Hippocampal formation (tissue), 2 donors: ENCODE results near the gene EXT2.
A peak's percentile ranks its signal among the peaks of the same experiment; 100 is the strongest.

Source experiments
- DNase-seq, 2 donors: peaks; one replicate each; lab custom pipeline; 2025; lab: John Stamatoyannopoulos, UW

The EXT2 gene

GRCh38 chr11:44095506-44096359, at the start of gene EXT2:
TSS of gene EXT2 (plus strand) at chr11:44095678. CDS start at chr11:44107713, 12,035 bp downstream.
- peak; percentile 73 to 84 for DNase-seq

DNA sequence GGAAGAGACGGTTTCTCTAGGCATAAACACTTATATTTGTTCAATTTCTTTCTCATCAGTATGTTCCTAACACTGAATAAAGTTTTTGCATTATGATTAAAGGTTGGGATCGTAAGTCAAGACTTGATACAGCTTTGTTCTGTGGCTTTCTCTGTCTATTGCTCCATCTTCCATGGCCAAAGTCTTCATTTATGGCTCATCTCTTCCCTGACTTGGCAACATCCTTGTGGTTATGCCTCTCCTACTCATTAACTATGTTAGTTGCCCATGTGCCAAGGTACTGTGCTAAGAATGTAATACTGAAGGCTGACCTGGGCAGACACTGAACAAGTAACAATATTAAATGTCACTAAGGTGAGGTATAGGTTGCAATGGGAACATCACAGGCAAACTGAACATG, 49.3 kb upstream of the EXT2 start:
- DNase-seq = no peak

DNA sequence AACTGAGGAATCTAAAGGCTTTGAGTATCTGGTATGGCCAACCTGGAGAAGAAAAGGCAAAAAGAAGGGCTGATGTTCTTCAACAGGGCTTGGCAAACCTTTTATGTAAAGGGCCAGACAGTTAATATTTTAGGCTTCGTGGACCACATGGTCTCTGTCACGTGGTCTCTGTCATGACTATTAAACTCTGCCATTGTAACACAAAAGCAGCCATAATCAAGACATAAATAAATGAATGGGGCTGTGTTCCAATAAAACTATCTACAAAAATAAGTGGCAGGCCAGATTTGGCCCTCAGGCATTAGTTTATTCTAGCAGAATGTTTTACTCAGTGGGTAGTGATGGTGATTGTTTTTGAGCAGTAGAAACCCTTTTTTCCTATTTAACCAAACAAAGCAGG, 48.2 kb upstream of the EXT2 start:
- DNase-seq = no peak

DNA sequence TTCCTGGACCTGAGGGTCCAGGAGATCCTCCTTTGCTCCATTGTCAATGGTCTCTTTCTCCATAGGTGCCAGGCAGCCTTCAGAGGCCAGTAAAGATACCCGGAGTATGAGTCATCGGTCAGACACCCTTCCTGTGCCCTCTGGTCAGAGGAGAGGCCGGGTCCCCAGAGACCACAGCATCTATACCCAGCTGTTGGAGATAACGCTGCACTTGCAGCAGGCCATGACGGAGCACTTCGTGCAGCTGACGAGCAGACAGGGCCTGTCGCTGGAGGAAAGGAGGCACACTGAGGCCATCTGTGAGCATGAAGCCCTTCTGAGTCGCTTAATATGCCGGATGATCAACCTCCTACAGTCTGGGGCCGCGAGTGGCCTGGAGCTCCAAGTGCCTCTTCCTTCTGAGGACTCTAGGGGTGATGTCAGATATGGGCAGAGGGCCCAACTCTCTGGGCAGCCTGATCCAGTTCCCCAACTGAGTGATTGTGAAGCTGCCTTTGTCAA, 47.5 kb upstream of the EXT2 start, which contains the start of gene ACCSL:
Gene ACCSL (plus strand): TSS at position 51 of the 501 bp plus-strand sequence. CDS start 56 bp downstream, at position 107.
- peak in 1 of 2 donors; percentile 4 for DNase-seq

DNA sequence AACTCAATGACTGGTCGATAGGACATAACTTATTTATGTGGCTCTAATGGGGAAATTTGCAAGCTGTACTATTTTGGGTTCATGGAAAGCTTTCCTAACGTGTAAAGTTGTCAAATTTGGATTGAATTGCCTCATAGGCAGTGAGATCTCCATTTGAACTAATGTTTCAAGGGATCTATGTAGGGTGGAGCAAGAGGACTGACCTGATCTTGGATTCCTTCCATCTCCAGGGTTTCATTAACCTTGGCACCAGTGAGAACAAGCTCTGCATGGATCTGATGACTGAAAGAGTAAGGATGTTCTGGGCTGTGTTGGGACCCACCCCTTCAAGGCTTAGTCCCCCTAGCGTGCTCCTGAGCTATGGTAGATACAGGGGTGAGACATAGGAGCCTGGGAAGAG, 45.6 kb upstream of the EXT2 start:
- DNase-seq = no peak

GRCh38 chr11:44051171-44051570, 44.3 kb upstream of the EXT2 start:
- no peak for DNase-seq

GRCh38 chr11:44057340-44057739, 38.1 kb upstream of the EXT2 start:
- DNase-seq = no peak

DNA sequence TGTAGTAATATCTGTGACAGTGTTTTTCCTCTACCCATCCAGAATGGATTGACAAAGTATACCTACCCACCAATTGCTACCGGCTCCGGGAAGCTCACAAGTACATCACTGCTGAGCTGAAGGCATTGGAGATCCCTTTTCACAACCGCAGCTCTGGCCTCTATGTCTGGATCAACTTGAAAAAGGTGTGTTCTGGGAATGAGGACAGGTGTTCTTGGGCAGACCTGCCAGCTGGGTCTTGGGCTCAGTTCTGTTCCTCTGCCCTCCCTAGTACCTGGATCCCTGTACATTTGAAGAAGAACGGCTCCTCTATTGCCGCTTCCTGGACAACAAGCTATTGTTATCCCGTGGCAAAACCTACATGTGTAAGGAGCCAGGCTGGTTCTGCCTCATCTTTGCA, 37.2 kb upstream of the EXT2 start:
- no peak for DNase-seq

- DNase-seq = no peak
These were observed 30.3 kb upstream of the EXT2 start for GRCh38 chr11:44065161-44065661.

GRCh38 chr11:44065841-44066731, 29.4 kb upstream of the EXT2 start, which contains the start of gene ACCS:
TSS of gene ACCS (plus strand) at chr11:44066270. CDS start at chr11:44067628, 1,358 bp downstream.
- DNase-seq = peak; percentile 84

- DNase-seq = no peak
These were observed 28.7 kb upstream of the EXT2 start for GRCh38 chr11:44066732-44067141.

GRCh38 chr11:44067266-44067665, 28.2 kb upstream of the EXT2 start:
- no peak for DNase-seq

DNA sequence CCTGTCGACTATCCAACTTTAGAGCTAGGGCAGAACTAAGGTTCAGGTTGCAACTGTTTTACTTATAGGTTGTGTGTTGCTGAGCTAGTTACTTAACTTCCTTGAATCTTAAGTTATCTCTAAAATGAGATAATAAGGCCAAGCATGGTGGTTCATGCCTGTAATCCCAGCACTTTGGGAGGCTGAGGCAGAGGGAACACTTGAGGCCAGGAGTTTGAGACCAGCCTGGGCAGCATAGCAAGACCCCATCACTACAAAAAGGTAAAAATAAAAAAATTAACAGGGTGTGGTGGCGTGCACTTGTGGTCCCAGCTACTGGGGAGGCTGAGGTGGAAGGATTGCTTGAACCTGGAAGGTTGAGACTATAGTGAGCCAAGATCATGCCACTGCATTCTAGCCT, 27.3 kb upstream of the EXT2 start:
- DNase-seq = no peak

GRCh38 chr11:44071157-44071556, 24.3 kb upstream of the EXT2 start:
- no peak for DNase-seq

- DNase-seq = no peak
These were observed 22.5 kb upstream of the EXT2 start for GRCh38 chr11:44072757-44073658.

- DNase-seq = no peak
These were observed 16.7 kb upstream of the EXT2 start for GRCh38 chr11:44078794-44079193.

- DNase-seq = no peak
These were observed 16.1 kb upstream of the EXT2 start for GRCh38 chr11:44079376-44079775.

DNA sequence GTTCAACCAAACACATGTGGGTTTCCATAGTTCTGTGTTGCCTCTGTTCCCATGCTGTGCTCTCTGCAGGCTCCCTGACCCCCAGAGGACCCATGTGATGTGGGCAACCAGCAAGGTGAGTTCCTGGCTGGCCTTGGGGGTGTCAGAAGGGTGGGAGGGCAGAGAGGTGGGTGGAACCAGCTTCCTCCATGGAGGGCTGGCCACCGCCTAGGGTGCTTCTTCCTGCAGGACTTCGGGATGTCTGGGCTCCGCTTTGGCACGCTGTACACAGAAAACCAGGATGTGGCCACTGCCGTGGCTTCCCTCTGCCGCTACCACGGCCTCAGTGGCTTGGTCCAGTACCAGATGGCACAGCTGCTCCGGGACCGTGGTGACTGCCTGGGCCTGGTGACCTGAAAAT, 14.5 kb upstream of the EXT2 start:
- no peak for DNase-seq

- DNase-seq = no peak
These were observed 12.8 kb upstream of the EXT2 start for GRCh38 chr11:44082645-44083044.

DNA sequence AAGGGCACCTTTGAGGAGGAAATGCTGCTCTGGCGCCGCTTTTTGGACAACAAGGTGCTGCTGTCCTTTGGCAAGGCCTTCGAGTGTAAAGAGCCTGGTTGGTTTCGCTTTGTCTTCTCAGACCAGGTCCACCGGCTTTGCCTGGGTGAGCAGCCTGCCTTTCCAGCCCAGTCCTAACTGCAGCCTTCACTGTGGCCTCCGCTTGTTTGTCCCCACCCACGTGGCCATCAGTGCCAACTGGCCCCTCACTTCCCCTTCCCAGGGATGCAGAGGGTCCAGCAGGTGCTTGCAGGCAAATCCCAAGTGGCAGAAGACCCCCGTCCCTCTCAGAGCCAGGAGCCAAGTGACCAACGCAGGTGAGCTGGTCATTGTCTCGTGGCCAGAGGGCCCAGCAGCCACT, 12.0 kb upstream of the EXT2 start:
- no peak for DNase-seq

DNA sequence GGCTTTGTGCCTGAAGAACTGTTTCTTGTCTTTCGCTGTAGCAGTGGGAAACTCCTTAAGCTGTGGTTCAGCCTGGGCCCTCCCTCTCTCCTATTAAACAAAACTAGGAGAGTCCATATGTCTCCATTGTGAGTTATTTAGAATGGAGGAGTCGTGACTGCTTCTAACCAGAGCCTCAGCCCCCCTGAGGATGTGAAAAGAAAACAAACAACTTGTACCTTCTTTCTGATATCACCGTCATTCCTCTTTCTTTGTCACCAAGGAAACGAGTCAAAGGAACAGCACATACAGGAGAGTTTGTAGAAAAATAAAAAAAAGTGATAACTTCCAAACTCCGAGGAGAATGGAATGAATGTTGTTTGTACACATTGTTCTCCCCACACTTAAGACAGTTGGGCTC, 11.6 kb upstream of the EXT2 start:
- no peak for DNase-seq
